Osteoblast (primary cell): ENCODE results near the gene SSTR5. TPM values are rescaled to one million over a fixed set of nuclear protein-coding genes. Genes with fewer than 3 reads are reported as not detected.

Source experiments
- DNase-seq: peaks from one replicate; pipeline ENCODE4 v3.0.0; 2011; ENCODE audit warnings: low spot score, mixed read lengths; ENCODE audit not compliant: insufficient read length; ENCODE audit errors: missing footprints
- H2AFZ ChIP-seq: 2 replicates; pipeline ENCODE4 v1.6.0; 2011; ENCODE audit warnings: mild to moderate bottlenecking, low read length
- H3K27ac ChIP-seq: 2 replicates; pipeline ENCODE4 v1.5.1; 2011; ENCODE audit warnings: mild to moderate bottlenecking, low read depth, low read length, moderate library complexity
- H3K27me3 ChIP-seq: 2 replicates; pipeline ENCODE4 v1.6.0; 2012; ENCODE audit warnings: mild to moderate bottlenecking, control low read depth, inconsistent platforms, low read length, moderate library complexity; ENCODE audit not compliant: insufficient read depth
- H3K36me3 ChIP-seq: 2 replicates; pipeline ENCODE4 v1.5.1; 2011; ENCODE audit warnings: mild to moderate bottlenecking, low read length, control low read depth, moderate library complexity; ENCODE audit not compliant: insufficient read depth
- H3K4me1 ChIP-seq: 2 replicates; pipeline ENCODE4 v1.5.1; 2011; ENCODE audit warnings: mild to moderate bottlenecking, low read length, control low read depth, moderate library complexity; ENCODE audit not compliant: insufficient read depth
- H3K4me2 ChIP-seq: 2 replicates; pipeline ENCODE4 v1.6.0; 2011; ENCODE audit warnings: mild to moderate bottlenecking, low read length; ENCODE audit not compliant: insufficient read depth
- H3K4me3 ChIP-seq: fragments of 200-600 bp; sonication (generic); 3 replicates; pipeline ENCODE4 v1.5.1; 2012; ENCODE audit warnings: mild to moderate bottlenecking, low read length, inconsistent platforms; ENCODE audit not compliant: insufficient read depth
- H3K79me2 ChIP-seq: 2 replicates; pipeline ENCODE4 v1.6.0; 2012; ENCODE audit warnings: mild to moderate bottlenecking, low read length, control low read depth, inconsistent platforms; ENCODE audit not compliant: insufficient read depth
- H3K9me3 ChIP-seq: 2 replicates; pipeline ENCODE4 v1.5.1; 2011; ENCODE audit warnings: low read depth, low read length, control low read depth
- H4K20me1 ChIP-seq: 2 replicates; pipeline ENCODE4 v1.6.0; 2012; ENCODE audit warnings: mild to moderate bottlenecking, low read length, control low read depth; ENCODE audit not compliant: insufficient read depth
- total RNA-seq: library from RNA; depleted of rRNA; stranded (reverse); fragments of >200 nt; gene quantifications from 2 replicates; pipeline ENCODE4 v1.2.3, GENCODE V29; 2012
- TF ChIP-seq, protein P1 (sequence below): IDR thresholded peaks from 2 replicates; pipeline ENCODE4 v1.5.1; 2011; ENCODE audit warnings: mild to moderate bottlenecking, low read depth, low read length, moderate library complexity; ENCODE audit errors: extremely low read depth

Gene SSTR5
- total RNA-seq, 1 donor: not detected

DNA sequence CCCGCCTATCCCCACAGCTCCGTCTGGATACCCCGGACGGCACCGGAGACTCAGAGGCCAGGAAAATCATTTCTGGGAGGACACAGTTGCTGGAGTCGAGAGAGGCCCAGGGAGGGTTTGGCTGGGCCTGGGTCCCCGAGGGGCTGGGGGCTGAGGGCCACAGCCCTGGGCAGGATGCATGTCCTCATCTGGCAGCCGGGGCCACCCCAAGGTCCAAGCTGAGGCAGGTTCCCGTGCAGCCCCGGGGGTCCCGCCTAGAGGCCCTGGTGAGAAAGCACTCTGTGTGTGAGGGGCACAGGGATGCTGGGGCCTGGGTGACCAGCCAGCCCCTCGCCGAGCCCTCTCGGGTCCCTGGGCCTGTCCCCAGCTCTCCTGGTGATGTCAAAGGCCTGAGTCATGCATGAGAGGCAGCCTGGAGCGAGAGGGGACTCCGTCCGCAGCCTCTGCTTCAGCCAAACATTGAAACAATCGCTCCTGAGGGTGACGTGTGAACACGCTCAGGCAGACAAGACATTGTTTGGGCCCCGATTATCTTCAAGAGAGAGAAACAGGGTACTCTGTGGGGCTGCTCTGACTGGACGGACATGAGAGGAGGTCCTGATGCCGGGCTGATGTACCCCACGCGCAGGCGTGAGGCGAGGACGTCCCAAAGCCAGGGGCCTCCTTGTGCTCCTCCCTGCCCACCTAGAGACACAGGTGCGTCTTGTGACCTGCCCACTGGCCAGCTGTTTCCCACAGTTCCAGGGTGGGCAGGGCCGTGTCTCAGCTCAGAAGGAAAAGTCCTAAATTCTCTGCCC, 49.3 kb downstream of the SSTR5 start:
- Histone ChIP-seq H4K20me1 (no peaks in the 10 kb centered on the region), H3K79me2 (no peaks in the 10 kb centered on the region), H3K4me3 (no peak overlapping the region), H3K4me2 (no peak overlapping the region), H3K27me3 (peaks cover 19% of the 10 kb centered on the region), H3K36me3 (no peaks in the 10 kb centered on the region), H3K4me1 (no peaks in the 10 kb centered on the region), H3K9me3 (no peaks in the 10 kb centered on the region), H3K27ac (no peak overlapping the region), H2AFZ (no peak overlapping the region)
- DNase-seq: no peak
- TF ChIP-seq, protein P1, sequence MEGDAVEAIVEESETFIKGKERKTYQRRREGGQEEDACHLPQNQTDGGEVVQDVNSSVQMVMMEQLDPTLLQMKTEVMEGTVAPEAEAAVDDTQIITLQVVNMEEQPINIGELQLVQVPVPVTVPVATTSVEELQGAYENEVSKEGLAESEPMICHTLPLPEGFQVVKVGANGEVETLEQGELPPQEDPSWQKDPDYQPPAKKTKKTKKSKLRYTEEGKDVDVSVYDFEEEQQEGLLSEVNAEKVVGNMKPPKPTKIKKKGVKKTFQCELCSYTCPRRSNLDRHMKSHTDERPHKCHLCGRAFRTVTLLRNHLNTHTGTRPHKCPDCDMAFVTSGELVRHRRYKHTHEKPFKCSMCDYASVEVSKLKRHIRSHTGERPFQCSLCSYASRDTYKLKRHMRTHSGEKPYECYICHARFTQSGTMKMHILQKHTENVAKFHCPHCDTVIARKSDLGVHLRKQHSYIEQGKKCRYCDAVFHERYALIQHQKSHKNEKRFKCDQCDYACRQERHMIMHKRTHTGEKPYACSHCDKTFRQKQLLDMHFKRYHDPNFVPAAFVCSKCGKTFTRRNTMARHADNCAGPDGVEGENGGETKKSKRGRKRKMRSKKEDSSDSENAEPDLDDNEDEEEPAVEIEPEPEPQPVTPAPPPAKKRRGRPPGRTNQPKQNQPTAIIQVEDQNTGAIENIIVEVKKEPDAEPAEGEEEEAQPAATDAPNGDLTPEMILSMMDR: no peak

DNA sequence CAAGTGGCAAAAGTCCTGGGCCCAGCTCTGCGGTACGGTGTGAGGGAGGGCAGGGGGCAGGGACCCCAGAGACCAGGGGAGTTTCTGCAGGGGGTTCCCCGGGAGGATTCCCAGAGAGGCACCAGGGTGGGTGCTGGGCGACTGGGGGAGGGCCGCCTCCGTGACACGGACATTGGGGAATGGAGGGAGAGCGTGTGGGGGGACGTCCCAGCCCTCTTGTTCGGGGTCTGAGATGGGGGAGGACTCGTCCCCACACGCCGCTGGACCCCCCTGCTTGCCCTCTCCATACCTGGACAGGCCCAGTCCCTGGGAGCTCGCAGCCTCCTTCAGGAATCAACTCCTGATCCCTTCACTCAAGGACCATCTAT, 49.8 kb downstream of the SSTR5 start:
- Histone ChIP-seq H3K79me2 (no peaks in the 10 kb centered on the region), H2AFZ (no peak overlapping the region), H3K4me1 (no peaks in the 10 kb centered on the region), H3K36me3 (no peaks in the 10 kb centered on the region), H3K4me2 (no peak overlapping the region), H3K27ac (no peak overlapping the region), H3K27me3 (peaks cover 19% of the 10 kb centered on the region), H3K4me3 (no peak overlapping the region), H4K20me1 (no peaks in the 10 kb centered on the region), H3K9me3 (no peaks in the 10 kb centered on the region)
- TF ChIP-seq, protein P1: no peak
- no peak for DNase-seq

DNA sequence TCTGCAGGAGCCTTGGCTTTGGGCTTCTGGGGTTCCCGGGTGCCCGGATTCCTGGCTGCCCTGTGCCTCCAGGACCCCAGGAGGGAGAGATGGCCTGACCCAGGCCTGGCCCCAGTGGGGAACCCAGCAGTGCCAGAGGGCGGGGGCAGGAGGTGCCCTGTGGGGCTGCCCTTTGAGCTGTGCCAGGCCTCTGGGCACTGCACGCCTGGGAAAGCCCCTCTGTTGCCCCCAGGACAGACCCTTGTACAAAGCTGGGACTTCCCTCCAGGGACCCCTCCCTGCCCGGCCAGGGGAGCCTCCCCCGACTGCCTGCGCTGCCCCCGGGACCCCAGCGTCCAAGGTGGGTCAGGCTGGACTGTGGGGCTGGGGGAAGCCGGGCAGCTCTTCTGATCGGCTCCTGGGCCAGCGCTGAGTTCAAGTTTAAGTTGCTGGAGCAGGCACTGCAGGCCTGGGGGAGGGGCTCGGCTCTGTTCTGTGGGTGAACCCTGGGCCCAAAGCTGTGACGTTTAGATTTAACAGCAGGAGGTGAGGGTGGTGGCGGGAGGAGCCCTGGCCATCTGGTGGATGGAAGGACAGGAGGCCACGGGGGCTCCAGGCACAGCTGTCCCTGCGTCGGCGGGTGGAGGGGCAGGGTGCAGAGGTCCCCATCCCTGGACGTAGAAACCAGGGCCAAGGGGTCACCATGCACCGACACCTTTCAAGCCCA, 51.1 kb downstream of the SSTR5 start:
- Histone ChIP-seq H3K4me1 (no peaks in the 10 kb centered on the region), H3K9me3 (no peaks in the 10 kb centered on the region), H3K4me3 (no peak overlapping the region), H3K4me2 (no peak overlapping the region), H2AFZ (no peak overlapping the region), H3K27ac (no peak overlapping the region), H4K20me1 (no peaks in the 10 kb centered on the region), H3K79me2 (no peaks in the 10 kb centered on the region), H3K36me3 (no peaks in the 10 kb centered on the region), H3K27me3 (peaks cover 19% of the 10 kb centered on the region)
- no peak for DNase-seq
- TF ChIP-seq, protein P1: no peak

DNA sequence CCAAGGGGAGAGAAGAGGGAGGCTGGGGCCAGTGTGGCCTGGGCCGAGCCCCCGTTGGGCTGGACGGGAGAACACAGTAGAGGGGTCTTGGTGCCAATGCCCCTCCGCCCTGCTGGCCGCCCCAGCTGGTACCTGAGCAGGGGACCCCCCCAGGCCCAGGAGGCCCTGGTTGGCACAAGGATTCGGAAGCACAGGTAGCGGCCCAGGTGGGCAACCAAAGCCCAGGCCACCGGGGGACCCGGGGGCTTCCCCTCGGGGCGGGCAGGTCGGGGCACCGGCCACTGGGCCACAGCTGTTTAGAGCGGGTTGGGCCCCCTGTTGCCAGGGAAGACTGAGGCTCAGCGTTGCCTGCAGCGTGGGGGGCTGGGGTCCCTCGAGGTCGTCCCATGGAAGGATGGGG, 51.7 kb downstream of the SSTR5 start:
- Histone ChIP-seq H4K20me1 (no peaks in the 10 kb centered on the region), H3K9me3 (no peaks in the 10 kb centered on the region), H3K36me3 (no peaks in the 10 kb centered on the region), H2AFZ (no peak overlapping the region), H3K4me2 (no peak overlapping the region), H3K27ac (no peak overlapping the region), H3K79me2 (no peaks in the 10 kb centered on the region), H3K27me3 (peaks cover 19% of the 10 kb centered on the region), H3K4me1 (no peaks in the 10 kb centered on the region), H3K4me3 (no peak overlapping the region)
- DNase-seq: no peak
- TF ChIP-seq, protein P1: no peak
